ENCODE measurements around the gene YWHAE.

YWHAE gene

GRCh38 chr17:1414001-1414574, 14.1 kb upstream of the YWHAE start:
- Histone ChIP-seq H3K4me3 (ENCODE audit: low read depth, low read length) (no peak overlapping the region), H3K36me3 (no peaks in the 10 kb centered on the region), H3K9me3 (no peaks in the 10 kb centered on the region), H3K27me3 (no peaks in the 10 kb centered on the region), H3K4me1 (no peaks in the 10 kb centered on the region)
- TF ChIP-seq CTCF (IDR thresholded peaks at IDR 0.05; ENCODE audit: low read depth, low read length): no peak
- DNase-seq: no peak

- Histone ChIP-seq H3K27me3 (no peaks in the 10 kb centered on the region), H3K36me3 (no peaks in the 10 kb centered on the region), H3K9me3 (no peaks in the 10 kb centered on the region), H3K4me1 (no peaks in the 10 kb centered on the region), H3K4me3 (ENCODE audit: low read depth, low read length) (no peak overlapping the region)
- peak; percentile 30 for DNase-seq
- TF ChIP-seq CTCF (IDR thresholded peaks at IDR 0.05; ENCODE audit: low read depth, low read length): no peak
Measured at GRCh38 chr17:1413281-1413791, 13.3 kb upstream of the YWHAE start.

GRCh38 chr17:1412185-1413110, 12.4 kb upstream of the YWHAE start:
- no peaks in the 10 kb centered on the region for H3K36me3 ChIP-seq
- TF ChIP-seq CTCF (IDR thresholded peaks at IDR 0.05; ENCODE audit: low read depth, low read length): no peak
- no peaks in the 10 kb centered on the region for H3K9me3 ChIP-seq
- no peak overlapping the region for H3K4me3 ChIP-seq (ENCODE audit: low read depth, low read length)
- no peaks in the 10 kb centered on the region for H3K4me1 ChIP-seq
- no peak for DNase-seq
- no peaks in the 10 kb centered on the region for H3K27me3 ChIP-seq

- H3K4me1 ChIP-seq: no peaks in the 10 kb centered on the region
- DNase-seq: no peak
- no peaks in the 10 kb centered on the region for H3K27me3 ChIP-seq
- no peak for TF ChIP-seq CTCF (IDR thresholded peaks at IDR 0.05; ENCODE audit: low read depth, low read length)
- no peaks in the 10 kb centered on the region for H3K9me3 ChIP-seq
- H3K4me3 ChIP-seq (ENCODE audit: low read depth, low read length): no peak overlapping the region
- H3K36me3 ChIP-seq: no peaks in the 10 kb centered on the region
Measured at GRCh38 chr17:1402262-1402586, 2.2 kb upstream of the YWHAE start.

GRCh38 chr17:1398931-1399678, 917 bp downstream of the YWHAE start:
- no peak for TF ChIP-seq CTCF (IDR thresholded peaks at IDR 0.05; ENCODE audit: low read depth, low read length)
- no peaks in the 10 kb centered on the region for H3K9me3 ChIP-seq
- H3K4me3 ChIP-seq (ENCODE audit: low read depth, low read length): peak overlapping the region; percentile 91
- DNase-seq: no peak
- no peaks in the 10 kb centered on the region for H3K4me1 ChIP-seq
- no peaks in the 10 kb centered on the region for H3K27me3 ChIP-seq
- H3K36me3 ChIP-seq: peaks cover 9% of the 10 kb centered on the region

All from BE2C (cell line).